NT2/D1 (cell line): Measurements from ENCODE around the gene ANLN.

Experiments used
- SUZ12 ChIP-seq: IDR thresholded peaks from 2 replicates; pipeline ENCODE4 v1.6.1; 2011; ENCODE audit not compliant: insufficient read length, insufficient read depth; ENCODE audit errors: extremely low read depth
- YY1 ChIP-seq: IDR thresholded peaks from 2 replicates; pipeline ENCODE4 v1.6.1; 2011; ENCODE audit not compliant: insufficient read length, insufficient read depth
- ZNF274 ChIP-seq: IDR thresholded peaks from 2 replicates; pipeline ENCODE4 v1.6.1; 2011; ENCODE audit warnings: mild to moderate bottlenecking, low read depth, low read length

- no peak for TF ChIP-seq SUZ12
- no peak for TF ChIP-seq YY1
- TF ChIP-seq ZNF274 = no peak
Measured at GRCh38 chr7:36440880-36441279, 51.2 kb downstream of the ANLN start.
